ENCODE results near the gene LHX4. TPM values are rescaled to one million over a fixed set of nuclear protein-coding genes. Genes with fewer than 3 reads are reported as not detected.

The LHX4 gene
- total and polyA plus RNA-seq, 2 of the 13 experiments (the other 11 are each of a cell fraction or from before 2014, with no cell fraction given) = 0.03 to 0.07 TPM

- no peak for TF ChIP-seq CTCF (CRISPR knock-in tag; IDR thresholded peaks at IDR 0.05)
These were observed 32.8 kb downstream of the LHX4 start (continued) for GRCh38 chr1:180262628-180263488.

- Histone ChIP-seq H3K9ac (ENCODE audit: insufficient read depth, low read depth, low read length) (no peak overlapping the region), H3K9me3 (ENCODE audit: low read length) (no peaks in the 10 kb centered on the region), H2AFZ (ENCODE audit: low read length) (no peak overlapping the region), H3K79me2 (ENCODE audit: insufficient read depth, low read length) (no peaks in the 10 kb centered on the region), H3K4me3 (replicated peaks in 1 of 3; ENCODE audit: insufficient read depth in 1 of 3, low read depth in 2 of 3, low read length in 3 of 3) (no peak overlapping the region), H3K36me3 (replicated peaks in 1 of 2; ENCODE audit: control insufficient read depth in 1 of 2, insufficient read depth in 2 of 2, low read length in 2 of 2) (no peaks in the 10 kb centered on the region), H4K20me1 (ENCODE audit: insufficient read depth, low read length) (no peaks in the 10 kb centered on the region), H3K27me3 (ENCODE audit: control insufficient read depth in 1 of 2, insufficient read depth in 2 of 2, low read length in 2 of 2) (peaks cover 5 to 40% of the 10 kb centered on the region in 2 experiments), H3K4me1 (ENCODE audit: insufficient read depth, low read length) (peaks cover 17% of the 10 kb centered on the region), H3K27ac (ENCODE audit: extremely low read length, insufficient read depth, low read length) (no peak overlapping the region), H3K4me2 (ENCODE audit: low read depth, low read length) (no peak overlapping the region)
- no peak for ATAC-seq
- no peak for DNase-seq (ENCODE audit: low spot score)
- no peak for FAIRE-seq
- 36% methylated on average over 2 of the region's 2 CpGs for WGBS (ENCODE audit: low lambda C conversion rate)
- in situ Hi-C loops (cut with HindIII; ENCODE audit: extremely low pct_ligation_motif_present, low pct_unique_long_range_greater_than_20kb) (loop anchor here (10.0 kb wide), 1 partner anchor 80 kb away; no protein-coding TSS in a partner anchor), intact Hi-C loops (cut with micrococcal nuclease; ENCODE audit: unreplicated experiment) (no loop called here)
- ChIA-PET POLR2A (no interaction called here), CTCF (ENCODE audit: low intra/inter-chr PET ratio, low total read pairs) (no interaction called here)
- BruUV-seq (replicated peaks) = no TSS peak
- TF ChIP-seq ZNF597 (CRISPR knock-in tag; IDR thresholded peaks at IDR 0.05) (no peak), SP4 (CRISPR knock-in tag; IDR thresholded peaks at IDR 0.05) (no peak), ZNF816 (CRISPR knock-in tag; IDR thresholded peaks at IDR 0.05; ENCODE audit: borderline replicate concordance) (no peak), ZBTB8A (CRISPR knock-in tag; IDR thresholded peaks at IDR 0.05; ENCODE audit: borderline replicate concordance, low read depth) (no peak), NR2F6 (IDR thresholded peaks at IDR 0.05) (no peak), NR2F6 (CRISPR knock-in tag; IDR thresholded peaks at IDR 0.05) (no peak), SP2 (CRISPR knock-in tag; IDR thresholded peaks at IDR 0.05) (no peak), KLF13 (CRISPR knock-in tag; IDR thresholded peaks at IDR 0.05) (no peak), TRIM22 (IDR thresholded peaks at IDR 0.05) (no peak), TMF1 (CRISPR knock-in tag; IDR thresholded peaks at IDR 0.05; ENCODE audit: low read depth) (no peak), ZFAT (CRISPR knock-in tag; conservative IDR thresholded peaks at IDR 0.05) (no peak), NR0B2 (CRISPR knock-in tag; IDR thresholded peaks at IDR 0.05) (no peak), NFATC3 (CRISPR knock-in tag; IDR thresholded peaks at IDR 0.05) (no peak), REPIN1 (CRISPR knock-in tag; IDR thresholded peaks at IDR 0.05; ENCODE audit: borderline replicate concordance, low read depth) (no peak), PBX2 (CRISPR knock-in tag; IDR thresholded peaks at IDR 0.05) (no peak), ZMAT5 (CRISPR knock-in tag; IDR thresholded peaks at IDR 0.05; ENCODE audit: borderline replicate concordance, low read depth) (no peak)
These were observed 34.5 kb downstream of the LHX4 start for GRCh38 chr1:180264595-180264994.
